ENCODE results near the gene USP34. TPM values are rescaled to one million over a fixed set of nuclear protein-coding genes. Genes with fewer than 3 reads are reported as not detected.

Gene USP34
- total and polyA plus RNA-seq, 2 experiments from 2014 or later, result 81.8 to 157 TPM

- Mint-ChIP-seq H3K4me1 (no peaks in the 10 kb centered on the region), H3K4me3 (no peak overlapping the region), H3K27me3 (ENCODE audit: insufficient read depth, low read depth, poor library complexity) (peaks cover 2% of the 10 kb centered on the region), H3K27ac (no peak overlapping the region), H3K36me3 (ENCODE audit: low read depth) (peaks cover 18% of the 10 kb centered on the region; the same call in 2 of the 3 replicates), H3K9me3 (no peaks in the 10 kb centered on the region)
- Histone ChIP-seq H3K4me2 (no peak overlapping the region), H3K27me3 (ENCODE audit: insufficient read depth) (no peaks in the 10 kb centered on the region), H3K27ac (ENCODE audit: low read depth) (no peak overlapping the region), H3K4me3 (no peak overlapping the region), H3K9me2 (ENCODE audit: insufficient read depth) (no peaks in the 10 kb centered on the region), H3K4me1 (ENCODE audit: insufficient read depth) (no peaks in the 10 kb centered on the region; the same call in 1 of the 2 replicates), H3K36me3 (ENCODE audit: insufficient read depth) (no peaks in the 10 kb centered on the region), H3F3A (replicated peaks; ENCODE audit: low read depth) (0 out of 2 replicates have a peak, but pooled peaks cover 2% of the 10 kb centered on the region), H3K79me2 (replicated peaks; ENCODE audit: insufficient read depth) (peaks cover 100% of the 10 kb centered on the region), H2AFZ (no peak overlapping the region), H4K20me1 (replicated peaks; ENCODE audit: insufficient read depth) (peaks cover 70% of the 10 kb centered on the region)
- no peak for DNase-seq (ENCODE audit: low spot score)
- no peak for ATAC-seq
- TF ChIP-seq CTCF (conservative IDR thresholded peaks at IDR 0.05; ENCODE audit: low read depth in 2 of 2) (no peak), CREB1 (CRISPR knock-in tag; IDR thresholded peaks at IDR 0.05; ENCODE audit: low read depth) (no peak), POLR2AphosphoS5 (IDR thresholded peaks at IDR 0.05; ENCODE audit: low read depth) (no peak), ETS1 (IDR thresholded peaks at IDR 0.05) (no peak), ZNF462 (CRISPR knock-in tag; IDR thresholded peaks at IDR 0.05) (no peak), NANOG (IDR thresholded peaks at IDR 0.05; ENCODE audit: borderline replicate concordance) (no peak), EZH2phosphoT487 (IDR thresholded peaks at IDR 0.05; ENCODE audit: unreplicated experiment) (no peak), JUNB (IDR thresholded peaks at IDR 0.05; ENCODE audit: unreplicated experiment) (no peak), EZH2 (IDR thresholded peaks at IDR 0.05; ENCODE audit: low read depth, unreplicated experiment) (no peak), REST (IDR thresholded peaks at IDR 0.05; ENCODE audit: unreplicated experiment) (no peak), ZNF114 (CRISPR knock-in tag; IDR thresholded peaks at IDR 0.05) (no peak), STAT1 (IDR thresholded peaks at IDR 0.05; ENCODE audit: unreplicated experiment) (no peak), ZNF331 (CRISPR knock-in tag; IDR thresholded peaks at IDR 0.05; ENCODE audit: low read depth) (no peak)
Measured at GRCh38 chr2:61451178-61451577, 19.7 kb downstream of the USP34 start.
